IMR-90 (cell line): ENCODE results near the gene ATXN1.

Experiments used
- BHLHE40 ChIP-seq: fragments of 150-350 bp; IDR thresholded peaks from 2 replicates; pipeline ENCODE4 v1.6.1; 2016; ENCODE audit warnings: mild to moderate bottlenecking, low read depth, low read length
- CHD1 ChIP-seq: IDR thresholded peaks from 2 replicates; pipeline ENCODE4 v1.6.1; 2012; ENCODE audit warnings: low read depth, low read length, improper control_type of control experiment
- MAFK ChIP-seq: IDR thresholded peaks from 2 replicates; pipeline ENCODE4 v1.6.1; 2012; ENCODE audit warnings: low read depth, low read length, improper control_type of control experiment
- NFE2L2 ChIP-seq: fragments of 150-350 bp; IDR thresholded peaks from 2 replicates; pipeline ENCODE4 v1.6.1; 2016; ENCODE audit warnings: low read depth, mild to moderate bottlenecking, low read length
- POLR2A ChIP-seq: IDR thresholded peaks from 2 replicates; pipeline ENCODE4 v1.6.1; 2012; ENCODE audit warnings: mild to moderate bottlenecking, low read depth, low read length
- RFX5 ChIP-seq: IDR thresholded peaks from 2 replicates; pipeline ENCODE4 v1.8.0; 2012; ENCODE audit warnings: low read depth, mild to moderate bottlenecking, low read length, moderate library complexity
- SMC3 ChIP-seq: fragments of 150-350 bp; IDR thresholded peaks from 2 replicates; pipeline ENCODE4 v1.6.1; 2016; ENCODE audit warnings: low read depth, mild to moderate bottlenecking, antibody characterized with exemption, low read length, moderate library complexity
- TF ChIP-seq, protein P1 (sequence below): conservative IDR thresholded peaks from 2 replicates; pipeline ENCODE4 v1.5.1; 2012; ENCODE audit warnings: mild to moderate bottlenecking, low read depth, low read length, improper control_type of control experiment

DNA sequence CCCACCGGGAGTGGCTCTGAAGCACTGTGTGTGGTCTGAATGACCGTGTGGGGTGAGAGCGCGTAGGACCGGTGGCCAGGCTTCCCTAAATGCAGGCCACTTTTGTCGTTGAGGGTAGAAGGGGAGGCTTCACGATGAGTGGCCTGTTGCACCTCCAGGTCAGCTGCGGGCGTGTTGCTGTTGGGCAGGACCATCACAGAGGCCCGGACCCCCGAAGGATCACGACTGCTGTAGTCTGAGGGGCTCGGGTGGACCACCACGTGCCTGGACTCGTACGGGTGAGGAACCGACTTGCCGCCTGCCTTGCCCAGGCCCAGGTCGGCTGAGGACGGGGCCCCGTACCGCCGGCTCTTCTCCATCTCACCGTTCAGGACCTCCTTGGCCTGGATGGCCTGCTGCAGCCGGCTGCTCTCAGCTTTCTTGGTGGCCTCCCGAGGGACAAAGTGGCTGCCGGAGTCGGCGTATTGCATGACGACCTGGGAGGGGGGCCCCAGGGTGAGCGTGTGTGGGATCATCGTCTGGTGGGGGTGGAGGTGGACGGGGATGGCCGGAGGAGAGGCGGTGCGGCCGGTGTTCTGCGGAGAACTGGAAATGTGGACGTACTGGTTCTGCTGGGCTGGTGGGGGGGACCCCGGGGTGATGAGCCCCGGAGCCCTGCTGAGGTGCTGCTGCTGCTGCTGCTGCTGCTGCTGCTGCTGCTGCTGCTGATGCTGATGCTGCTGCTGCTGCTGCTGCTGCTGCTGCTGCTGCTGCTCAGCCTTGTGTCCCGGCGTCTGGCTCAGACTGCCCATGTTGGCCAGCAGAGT lies 434.1 kb downstream of the ATXN1 start:
- no peak for TF ChIP-seq POLR2A
- TF ChIP-seq, protein P1, sequence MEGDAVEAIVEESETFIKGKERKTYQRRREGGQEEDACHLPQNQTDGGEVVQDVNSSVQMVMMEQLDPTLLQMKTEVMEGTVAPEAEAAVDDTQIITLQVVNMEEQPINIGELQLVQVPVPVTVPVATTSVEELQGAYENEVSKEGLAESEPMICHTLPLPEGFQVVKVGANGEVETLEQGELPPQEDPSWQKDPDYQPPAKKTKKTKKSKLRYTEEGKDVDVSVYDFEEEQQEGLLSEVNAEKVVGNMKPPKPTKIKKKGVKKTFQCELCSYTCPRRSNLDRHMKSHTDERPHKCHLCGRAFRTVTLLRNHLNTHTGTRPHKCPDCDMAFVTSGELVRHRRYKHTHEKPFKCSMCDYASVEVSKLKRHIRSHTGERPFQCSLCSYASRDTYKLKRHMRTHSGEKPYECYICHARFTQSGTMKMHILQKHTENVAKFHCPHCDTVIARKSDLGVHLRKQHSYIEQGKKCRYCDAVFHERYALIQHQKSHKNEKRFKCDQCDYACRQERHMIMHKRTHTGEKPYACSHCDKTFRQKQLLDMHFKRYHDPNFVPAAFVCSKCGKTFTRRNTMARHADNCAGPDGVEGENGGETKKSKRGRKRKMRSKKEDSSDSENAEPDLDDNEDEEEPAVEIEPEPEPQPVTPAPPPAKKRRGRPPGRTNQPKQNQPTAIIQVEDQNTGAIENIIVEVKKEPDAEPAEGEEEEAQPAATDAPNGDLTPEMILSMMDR, result no peak
- TF ChIP-seq NFE2L2, result no peak
- no peak for TF ChIP-seq RFX5
- TF ChIP-seq SMC3, result no peak
- TF ChIP-seq CHD1, result no peak
- no peak for TF ChIP-seq BHLHE40
- TF ChIP-seq MAFK, result no peak
